Suprapubic skin (tissue), 4 donors: ENCODE measurements around the gene COL23A1. TPM values are rescaled to one million over a fixed set of nuclear protein-coding genes. Genes with fewer than 3 reads are reported as not detected.

Experiments used
- DNase-seq, 2 donors: peaks; one replicate each; pipeline ENCODE4 v3.0.0-alpha.2; 2019; ENCODE audit warnings: low spot score in 2 of 2
- H3K27ac ChIP-seq: fragments of 200-600 bp; sonication (generic); one replicate; pipeline ENCODE4 v1.5.1; 2019
- H3K27me3 ChIP-seq: fragments of 200-600 bp; sonication (generic); one replicate; pipeline ENCODE4 v1.5.1; 2019
- H3K36me3 ChIP-seq: fragments of 200-600 bp; sonication (generic); one replicate; pipeline ENCODE4 v1.5.1; 2019
- H3K4me1 ChIP-seq: fragments of 200-600 bp; sonication (generic); one replicate; pipeline ENCODE4 v1.5.1; 2019
- H3K4me3 ChIP-seq: fragments of 200-600 bp; sonication (generic); one replicate; pipeline ENCODE4 v1.5.1; 2019; ENCODE audit warnings: mild to moderate bottlenecking
- H3K9me3 ChIP-seq: fragments of 200-600 bp; sonication (generic); one replicate; pipeline ENCODE4 v1.5.1; 2019
- CTCF ChIP-seq, 2 donors: fragments of 200-600 bp in 1 of 2; fragments of 450-650 bp in 1 of 2; sonication (generic) in 1 of 2; IDR thresholded peaks; one replicate each; pipeline ENCODE4 v1.5.1; 2016 to 2019; ENCODE audit warnings: antibody characterized with exemption in 2 of 2, mild to moderate bottlenecking in 1 of 2, moderate library complexity in 1 of 2
- EP300 ChIP-seq: sonication (generic); formaldehyde crosslinking; IDR thresholded peaks from one replicate; pipeline ENCODE4 v1.6.1; 2017; ENCODE audit warnings: antibody characterized with exemption
- POLR2A ChIP-seq, 2 donors: fragments of 450-650 bp; IDR thresholded peaks; one replicate each; pipeline ENCODE4 v1.6.1; 2017; ENCODE audit warnings: antibody characterized with exemption in 2 of 2, mild to moderate bottlenecking in 2 of 2, moderate library complexity in 2 of 2
- POLR2AphosphoS5 ChIP-seq, 3 donors: sonication (generic); formaldehyde crosslinking; IDR thresholded peaks; one replicate each; pipeline ENCODE4 v1.6.1; 2017; ENCODE audit warnings: antibody characterized with exemption in 3 of 3
- WGBS: methylation state at CpG from one replicate; pipeline ENCODE4 v1.1.5; 2018; 5-methylcytosine and 5-hydroxymethylcytosine counted together
- total RNA-seq, 4 donors: library from RNA; depleted of rRNA; stranded (reverse); fragments of >200 nt; gene quantifications; one replicate each; pipeline ENCODE4 v1.1.0, GENCODE V29; 2016

Gene COL23A1
- total RNA-seq, 4 donors from 2014 or later = 1.6 to 4.4 (median 3.4) TPM

- TF ChIP-seq CTCF (IDR thresholded peaks at IDR 0.05) (no peak), POLR2AphosphoS5 (IDR thresholded peaks at IDR 0.05) (no peak), EP300 (no peak), POLR2A (IDR thresholded peaks at IDR 0.05) (no peak)
- H3K27ac ChIP-seq = no peak overlapping the region
- peaks cover 60% of the 10 kb centered on the region for H3K36me3 ChIP-seq
- no peaks in the 10 kb centered on the region for H3K9me3 ChIP-seq
- no peak overlapping the region for H3K4me3 ChIP-seq
- 77% methylated on average over 3 of the region's 3 CpGs for WGBS
- H3K27me3 ChIP-seq = no peaks in the 10 kb centered on the region
- no peak for DNase-seq
- H3K4me1 ChIP-seq = peaks cover 33% of the 10 kb centered on the region
These were observed 362.3 kb downstream of the COL23A1 start for GRCh38 chr5:178227929-178228328.

- no peak for DNase-seq
- Histone ChIP-seq H3K36me3 (peaks cover 65% of the 10 kb centered on the region), H3K4me1 (peaks cover 31% of the 10 kb centered on the region), H3K27me3 (no peaks in the 10 kb centered on the region), H3K9me3 (no peaks in the 10 kb centered on the region), H3K4me3 (no peak overlapping the region), H3K27ac (no peak overlapping the region)
- WGBS = 84% methylated on average over 4 of the region's 4 CpGs
- no peak for TF ChIP-seq CTCF (IDR thresholded peaks at IDR 0.05)
- TF ChIP-seq POLR2A (IDR thresholded peaks at IDR 0.05) = no peak
- no peak for TF ChIP-seq EP300
- TF ChIP-seq POLR2AphosphoS5 (IDR thresholded peaks at IDR 0.05) = no peak
These were observed 363.0 kb downstream of the COL23A1 start for GRCh38 chr5:178227138-178227659.

- TF ChIP-seq POLR2A (IDR thresholded peaks at IDR 0.05) (no peak), CTCF (IDR thresholded peaks at IDR 0.05) (no peak), EP300 (no peak), POLR2AphosphoS5 (IDR thresholded peaks at IDR 0.05) (no peak)
- Histone ChIP-seq H3K36me3 (peaks cover 81% of the 10 kb centered on the region), H3K27me3 (no peaks in the 10 kb centered on the region), H3K4me3 (no peak overlapping the region), H3K4me1 (peaks cover 12% of the 10 kb centered on the region), H3K9me3 (no peaks in the 10 kb centered on the region), H3K27ac (no peak overlapping the region)
- DNase-seq = no peak
- 96% methylated on average over 6 of the region's 6 CpGs for WGBS
These were observed 365.0 kb downstream of the COL23A1 start for GRCh38 chr5:178225174-178225573.

- WGBS = 84% methylated on average over 13 of the region's 17 CpGs
- TF ChIP-seq POLR2A (IDR thresholded peaks at IDR 0.05) (no peak), EP300 (no peak), CTCF (IDR thresholded peaks at IDR 0.05) (no peak), POLR2AphosphoS5 (IDR thresholded peaks at IDR 0.05) (no peak)
- Histone ChIP-seq H3K27ac (no peak overlapping the region), H3K27me3 (no peaks in the 10 kb centered on the region), H3K4me1 (peaks cover 6% of the 10 kb centered on the region), H3K4me3 (no peak overlapping the region), H3K36me3 (peaks cover 80% of the 10 kb centered on the region), H3K9me3 (no peaks in the 10 kb centered on the region)
- DNase-seq = no peak
These were observed 365.8 kb downstream of the COL23A1 start for GRCh38 chr5:178224403-178224802.

GRCh38 chr5:178223828-178224335 is 366.3 kb downstream of the COL23A1 start:
- DNase-seq = no peak
- H3K27ac ChIP-seq = no peak overlapping the region
- no peak overlapping the region for H3K4me3 ChIP-seq
- H3K9me3 ChIP-seq = no peaks in the 10 kb centered on the region
- H3K4me1 ChIP-seq = peaks cover 3% of the 10 kb centered on the region
- H3K27me3 ChIP-seq = no peaks in the 10 kb centered on the region
- H3K36me3 ChIP-seq = peaks cover 74% of the 10 kb centered on the region
- TF ChIP-seq POLR2A (IDR thresholded peaks at IDR 0.05) (no peak), CTCF (IDR thresholded peaks at IDR 0.05) (no peak), POLR2AphosphoS5 (IDR thresholded peaks at IDR 0.05) (no peak), EP300 (no peak)
- WGBS = 79% methylated on average over 13 of the region's 13 CpGs
